Esophagus squamous epithelium (tissue), 5 donors: Measurements from ENCODE around the gene PCDHGC4. TPM values are rescaled to one million over a fixed set of nuclear protein-coding genes. Genes with fewer than 3 reads are reported as not detected.

Source experiments
- DNase-seq: peaks from one replicate; lab custom pipeline; 2025; lab: John Stamatoyannopoulos, UW
- H3K27ac ChIP-seq, 4 donors: fragments of 200-600 bp; sonication (generic); one replicate each; pipeline ENCODE4 v1.5.1; 2016 to 2019; ENCODE audit warnings: mild to moderate bottlenecking in 1 of 4
- H3K27me3 ChIP-seq, 4 donors: fragments of 200-600 bp; sonication (generic); 1 replicate in 3 of 4; 2 replicates in 1 of 4; pipeline versions ENCODE4 v1.5.1 to v1.6.0; 2017 to 2021; ENCODE audit warnings: antibody characterized with exemption in 1 of 4
- H3K36me3 ChIP-seq, 3 donors: fragments of 200-600 bp; sonication (generic); one replicate each; pipeline ENCODE4 v1.5.1; 2016 to 2019
- H3K4me1 ChIP-seq, 3 donors: fragments of 200-600 bp; sonication (generic); one replicate each; pipeline ENCODE4 v1.5.1; 2017 to 2019
- H3K4me3 ChIP-seq, 4 donors: fragments of 200-600 bp; sonication (generic); 1 replicate in 3 of 4; 2 replicates in 1 of 4; pipeline ENCODE4 v1.5.1; 2016 to 2019; ENCODE audit warnings: mild to moderate bottlenecking in 2 of 4, moderate library complexity in 1 of 4
- H3K9me3 ChIP-seq, 3 donors: fragments of 200-600 bp; sonication (generic); one replicate each; pipeline ENCODE4 v1.5.1; 2016 to 2019
- POLR2A ChIP-seq, 4 donors: fragments of 450-650 bp; IDR thresholded peaks; one replicate each; pipeline ENCODE4 v1.6.1; 2017; ENCODE audit warnings: antibody characterized with exemption in 4 of 4, mild to moderate bottlenecking in 4 of 4, moderate library complexity in 3 of 4
- WGBS, 2 donors: methylation state at CpG; one replicate each; pipeline ENCODE4 v1.1.5; 2018; 5-methylcytosine and 5-hydroxymethylcytosine counted together
- intact Hi-C: fragments of 100-400 bp; cut with DNase I; formaldehyde crosslinking; loops from one replicate; pipeline ENCODE4 v1.15.0; 2022
- total RNA-seq, 4 donors: library from RNA; depleted of rRNA; stranded (reverse); fragments of >200 nt; gene quantifications; one replicate each; pipeline ENCODE4 v1.1.0, GENCODE V29; 2016
- TF ChIP-seq, protein P1 (sequence below), 6 experiments: fragments of 450-650 bp in 4 of 6; fragments of 200-600 bp in 2 of 6; sonication (generic) in 2 of 6; IDR thresholded peaks; one replicate each; pipeline ENCODE4 v1.5.1; 2016 to 2019; ENCODE audit warnings: antibody characterized with exemption in 6 of 6, mild to moderate bottlenecking in 4 of 6, moderate library complexity in 4 of 6
- donor health status: DM: yes; HTN: yes; CAD: no.

Gene PCDHGC4
- total RNA-seq, 4 donors from 2014 or later: 0.21 to 3.3 (median 2.1) TPM

DNA sequence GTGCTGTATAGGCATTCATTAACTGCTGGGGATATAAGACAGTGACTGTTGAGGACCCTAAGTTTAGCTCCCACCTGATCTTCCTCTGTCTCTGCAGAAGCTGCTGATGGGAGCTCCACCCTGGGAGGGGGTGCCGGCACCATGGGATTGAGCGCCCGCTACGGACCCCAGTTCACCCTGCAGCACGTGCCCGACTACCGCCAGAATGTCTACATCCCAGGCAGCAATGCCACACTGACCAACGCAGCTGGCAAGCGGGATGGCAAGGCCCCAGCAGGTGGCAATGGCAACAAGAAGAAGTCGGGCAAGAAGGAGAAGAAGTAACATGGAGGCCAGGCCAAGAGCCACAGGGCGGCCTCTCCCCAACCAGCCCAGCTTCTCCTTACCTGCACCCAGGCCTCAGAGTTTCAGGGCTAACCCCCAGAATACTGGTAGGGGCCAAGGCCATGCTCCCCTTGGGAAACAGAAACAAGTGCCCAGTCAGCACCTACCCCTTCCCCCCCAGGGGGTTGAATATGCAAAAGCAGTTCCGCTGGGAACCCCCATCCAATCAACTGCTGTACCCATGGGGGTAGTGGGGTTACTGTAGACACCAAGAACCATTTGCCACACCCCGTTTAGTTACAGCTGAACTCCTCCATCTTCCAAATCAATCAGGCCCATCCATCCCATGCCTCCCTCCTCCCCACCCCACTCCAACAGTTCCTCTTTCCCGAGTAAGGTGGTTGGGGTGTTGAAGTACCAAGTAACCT, 26.2 kb downstream of the PCDHGC4 start:
- no peaks in the 10 kb centered on the region for H3K9me3 ChIP-seq
- no peak overlapping the region for H3K4me3 ChIP-seq
- TF ChIP-seq POLR2A (IDR thresholded peaks at IDR 0.05): peak in 1 of 4 donors; percentile 20
- TF ChIP-seq, protein P1, sequence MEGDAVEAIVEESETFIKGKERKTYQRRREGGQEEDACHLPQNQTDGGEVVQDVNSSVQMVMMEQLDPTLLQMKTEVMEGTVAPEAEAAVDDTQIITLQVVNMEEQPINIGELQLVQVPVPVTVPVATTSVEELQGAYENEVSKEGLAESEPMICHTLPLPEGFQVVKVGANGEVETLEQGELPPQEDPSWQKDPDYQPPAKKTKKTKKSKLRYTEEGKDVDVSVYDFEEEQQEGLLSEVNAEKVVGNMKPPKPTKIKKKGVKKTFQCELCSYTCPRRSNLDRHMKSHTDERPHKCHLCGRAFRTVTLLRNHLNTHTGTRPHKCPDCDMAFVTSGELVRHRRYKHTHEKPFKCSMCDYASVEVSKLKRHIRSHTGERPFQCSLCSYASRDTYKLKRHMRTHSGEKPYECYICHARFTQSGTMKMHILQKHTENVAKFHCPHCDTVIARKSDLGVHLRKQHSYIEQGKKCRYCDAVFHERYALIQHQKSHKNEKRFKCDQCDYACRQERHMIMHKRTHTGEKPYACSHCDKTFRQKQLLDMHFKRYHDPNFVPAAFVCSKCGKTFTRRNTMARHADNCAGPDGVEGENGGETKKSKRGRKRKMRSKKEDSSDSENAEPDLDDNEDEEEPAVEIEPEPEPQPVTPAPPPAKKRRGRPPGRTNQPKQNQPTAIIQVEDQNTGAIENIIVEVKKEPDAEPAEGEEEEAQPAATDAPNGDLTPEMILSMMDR (IDR thresholded peaks at IDR 0.05): no peak
- H3K36me3 ChIP-seq: peaks cover 0 to 62% (median 0%) of the 10 kb centered on the region in 3 donors
- intact Hi-C loops: loop anchor here (5.0 kb wide), 1 partner anchor 34 kb away; the partner anchor contains the start of gene PCDHGC3
- no peak for DNase-seq
- peaks cover 21 to 84% (median 53%) of the 10 kb centered on the region in 3 donors for H3K4me1 ChIP-seq
- 80 to 94% methylated on average over 6 to 9 of the region's 14 CpGs for WGBS, 2 donors
- H3K27ac ChIP-seq: peak overlapping the region in 3 of 4 donors; percentile 46 to 95 (median 94)
- H3K27me3 ChIP-seq: no peaks in the 10 kb centered on the region

DNA sequence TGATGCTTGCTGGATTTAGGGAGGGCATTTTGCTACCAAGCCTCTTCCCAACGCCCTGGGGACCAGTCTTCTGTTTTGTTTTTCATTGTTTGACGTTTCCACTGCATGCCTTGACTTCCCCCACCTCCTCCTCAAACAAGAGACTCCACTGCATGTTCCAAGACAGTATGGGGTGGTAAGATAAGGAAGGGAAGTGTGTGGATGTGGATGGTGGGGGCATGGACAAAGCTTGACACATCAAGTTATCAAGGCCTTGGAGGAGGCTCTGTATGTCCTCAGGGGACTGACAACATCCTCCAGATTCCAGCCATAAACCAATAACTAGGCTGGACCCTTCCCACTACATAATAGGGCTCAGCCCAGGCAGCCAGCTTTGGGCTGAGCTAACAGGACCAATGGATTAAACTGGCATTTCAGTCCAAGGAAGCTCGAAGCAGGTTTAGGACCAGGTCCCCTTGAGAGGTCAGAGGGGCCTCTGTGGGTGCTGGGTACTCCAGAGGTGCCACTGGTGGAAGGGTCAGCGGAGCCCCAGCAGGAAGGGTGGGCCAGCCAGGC, 27.0 kb downstream of the PCDHGC4 start:
- Histone ChIP-seq H3K36me3 (peaks cover 0 to 62% (median 5%) of the 10 kb centered on the region in 3 donors), H3K9me3 (no peaks in the 10 kb centered on the region), H3K4me1 (peaks cover 21 to 87% (median 59%) of the 10 kb centered on the region in 3 donors), H3K27me3 (no peaks in the 10 kb centered on the region), H3K27ac (peak overlapping the region; percentile 86 to 95 (median 94)), H3K4me3 (peak overlapping the region in 2 of 4 donors; percentile 66 to 76)
- TF ChIP-seq POLR2A (IDR thresholded peaks at IDR 0.05): no peak
- TF ChIP-seq, protein P1 (IDR thresholded peaks at IDR 0.05): no peak
- 31 to 60% methylated on average over 2 to 3 of the region's 4 CpGs for WGBS, 2 donors
- DNase-seq: no peak
- intact Hi-C loops: loop anchor here (5.0 kb wide), 1 partner anchor 35 kb away; the partner anchor contains the start of gene PCDHGC3

DNA sequence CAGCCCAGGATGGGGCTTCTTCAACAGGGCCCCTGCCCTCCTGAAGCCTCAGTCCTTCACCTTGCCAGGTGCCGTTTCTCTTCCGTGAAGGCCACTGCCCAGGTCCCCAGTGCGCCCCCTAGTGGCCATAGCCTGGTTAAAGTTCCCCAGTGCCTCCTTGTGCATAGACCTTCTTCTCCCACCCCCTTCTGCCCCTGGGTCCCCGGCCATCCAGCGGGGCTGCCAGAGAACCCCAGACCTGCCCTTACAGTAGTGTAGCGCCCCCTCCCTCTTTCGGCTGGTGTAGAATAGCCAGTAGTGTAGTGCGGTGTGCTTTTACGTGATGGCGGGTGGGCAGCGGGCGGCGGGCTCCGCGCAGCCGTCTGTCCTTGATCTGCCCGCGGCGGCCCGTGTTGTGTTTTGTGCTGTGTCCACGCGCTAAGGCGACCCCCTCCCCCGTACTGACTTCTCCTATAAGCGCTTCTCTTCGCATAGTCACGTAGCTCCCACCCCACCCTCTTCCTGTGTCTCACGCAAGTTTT, 27.6 kb downstream of the PCDHGC4 start:
- Histone ChIP-seq H3K4me1 (peaks cover 21 to 87% (median 54%) of the 10 kb centered on the region in 3 donors), H3K4me3 (peak overlapping the region; percentile 42 to 76 (median 64)), H3K9me3 (no peaks in the 10 kb centered on the region), H3K27me3 (no peaks in the 10 kb centered on the region), H3K27ac (peak overlapping the region; percentile 86 to 95 (median 94)), H3K36me3 (peaks cover 0 to 62% (median 8%) of the 10 kb centered on the region in 3 donors)
- 2 to 6% methylated on average over 22 to 26 of the region's 28 CpGs for WGBS, 2 donors
- intact Hi-C loops: loop anchor here (5.0 kb wide), 1 partner anchor 35 kb away; the partner anchor contains the start of gene PCDHGC3
- DNase-seq: no peak
- TF ChIP-seq, protein P1 (IDR thresholded peaks at IDR 0.05): peak; percentile 72 to 87 (median 83)
- no peak for TF ChIP-seq POLR2A (IDR thresholded peaks at IDR 0.05)

DNA sequence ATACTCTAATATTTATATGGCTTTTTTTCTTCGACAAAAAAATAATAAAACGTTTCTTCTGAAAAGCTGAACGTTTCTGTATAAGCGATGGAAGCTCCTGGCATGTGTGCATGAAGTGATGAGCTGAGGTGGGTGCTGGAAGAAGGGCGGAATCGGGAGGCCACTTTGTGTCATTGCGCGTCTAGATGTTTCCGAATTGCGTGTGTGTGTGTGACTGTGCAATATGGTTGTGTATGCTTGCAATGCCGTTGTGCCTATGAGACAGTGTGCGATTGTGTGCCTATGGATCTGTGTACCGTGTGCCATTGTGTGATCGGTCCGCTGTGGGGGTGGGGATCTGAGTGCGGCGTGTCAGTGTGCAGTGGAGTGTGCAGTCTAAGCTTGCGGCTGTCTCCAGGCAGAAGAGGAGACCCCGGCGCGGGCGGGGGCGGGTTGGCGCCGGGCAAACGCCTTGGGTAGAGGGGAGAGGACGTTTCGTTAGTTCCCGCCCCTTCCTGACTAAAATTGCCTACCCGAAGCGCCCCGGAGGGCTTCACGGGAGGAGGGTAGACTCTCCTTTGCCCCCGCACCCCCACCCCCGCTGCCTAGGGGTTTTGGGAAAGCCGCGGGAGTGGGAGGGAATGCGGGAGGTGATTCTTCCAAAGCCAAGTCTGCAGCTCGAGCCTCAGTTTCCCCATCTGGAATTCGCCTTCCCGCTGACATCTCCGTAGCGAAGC, 28.2 kb downstream of the PCDHGC4 start:
- intact Hi-C loops: loop anchor here (5.0 kb wide), 1 partner anchor 36 kb away; the partner anchor contains the start of gene PCDHGC3
- H3K4me3 ChIP-seq: peak overlapping the region; percentile 42 to 76 (median 64)
- H3K27me3 ChIP-seq: no peaks in the 10 kb centered on the region
- H3K4me1 ChIP-seq: peaks cover 21 to 87% (median 52%) of the 10 kb centered on the region in 3 donors
- peaks cover 0 to 62% (median 8%) of the 10 kb centered on the region in 3 donors for H3K36me3 ChIP-seq
- no peak for TF ChIP-seq POLR2A (IDR thresholded peaks at IDR 0.05)
- TF ChIP-seq, protein P1 (IDR thresholded peaks at IDR 0.05): no peak
- DNase-seq: no peak
- 0% methylated on average over 3 to 18 of the region's 43 CpGs for WGBS, 2 donors
- H3K9me3 ChIP-seq: no peaks in the 10 kb centered on the region
- peak overlapping the region; percentile 86 to 95 (median 94) for H3K27ac ChIP-seq
